RPMI7951 (cell line): Measurements from ENCODE around the gene UBXN2A. TPM values are rescaled to one million over a fixed set of nuclear protein-coding genes. Genes with fewer than 3 reads are reported as not detected.
"Not testable (repeated sequence)": the region's sequence is repeated elsewhere in the genome, so short reads cannot be mapped to it uniquely, and the experiment has no call there.

ENCODE experiments used
- DNase-seq: peaks from one replicate; pipeline ENCODE4 v3.0.0-alpha.2; 2012; ENCODE audit warnings: low read depth
- total RNA-seq: library from RNA; depleted of rRNA; stranded (reverse); fragments of >200 nt; shearing (Covaris generic); gene quantifications from 2 replicates; pipeline ENCODE4 v1.2.3, GENCODE V29; 2014

UBXN2A gene
- total RNA-seq, 1 experiment from 2014 or later: 24.2 TPM

DNA sequence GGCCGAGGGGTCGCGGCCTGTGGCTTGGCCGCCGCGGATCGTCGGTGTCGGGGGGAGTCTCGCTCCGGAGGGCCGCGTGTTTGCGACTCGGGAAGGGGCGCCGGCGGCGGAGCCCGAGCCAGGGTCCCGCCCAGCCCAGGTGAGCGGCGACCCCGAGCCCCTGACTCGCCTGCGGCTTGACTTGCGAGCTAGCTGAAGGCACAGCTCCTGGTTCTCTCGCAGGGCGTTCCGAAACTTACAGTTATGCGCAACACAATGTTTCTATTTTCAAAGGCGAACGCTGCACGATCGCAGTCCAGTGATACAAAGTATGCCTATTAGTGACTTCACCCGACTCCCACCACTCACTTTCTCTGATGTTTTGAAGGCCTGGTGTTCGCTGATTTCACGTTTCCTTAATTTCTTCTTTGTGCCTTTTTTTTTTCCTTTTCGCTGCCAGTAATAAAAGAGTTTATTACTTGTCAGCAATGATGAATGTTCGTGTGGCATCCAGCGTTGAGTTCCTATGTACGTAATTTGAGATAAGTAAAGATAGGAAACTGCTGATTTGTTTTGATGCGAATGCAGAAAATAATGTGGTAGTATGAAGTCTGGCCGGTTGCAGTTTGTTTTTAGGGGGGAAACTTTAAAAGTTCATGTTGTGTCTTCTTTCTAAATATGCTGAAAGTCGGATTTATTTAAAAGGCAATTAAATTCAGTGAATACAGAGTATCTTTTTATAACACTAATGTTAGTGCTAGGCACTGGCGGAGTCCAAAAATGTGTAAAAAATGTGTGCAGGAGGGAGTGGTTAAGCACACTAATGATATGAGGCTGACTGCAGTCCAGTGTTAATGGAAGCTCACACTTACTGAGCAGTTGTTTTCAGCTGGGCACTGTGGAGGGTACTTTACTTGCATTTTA lies 706 bp downstream of the UBXN2A start:
- DNase-seq: peak; percentile 54

- no peak for DNase-seq
Observed at GRCh38 chr2:23941644-23942043, 1.4 kb downstream of the UBXN2A start.

- DNase-seq: no peak
Observed at GRCh38 chr2:23943666-23944065, 3.4 kb downstream of the UBXN2A start.

DNA sequence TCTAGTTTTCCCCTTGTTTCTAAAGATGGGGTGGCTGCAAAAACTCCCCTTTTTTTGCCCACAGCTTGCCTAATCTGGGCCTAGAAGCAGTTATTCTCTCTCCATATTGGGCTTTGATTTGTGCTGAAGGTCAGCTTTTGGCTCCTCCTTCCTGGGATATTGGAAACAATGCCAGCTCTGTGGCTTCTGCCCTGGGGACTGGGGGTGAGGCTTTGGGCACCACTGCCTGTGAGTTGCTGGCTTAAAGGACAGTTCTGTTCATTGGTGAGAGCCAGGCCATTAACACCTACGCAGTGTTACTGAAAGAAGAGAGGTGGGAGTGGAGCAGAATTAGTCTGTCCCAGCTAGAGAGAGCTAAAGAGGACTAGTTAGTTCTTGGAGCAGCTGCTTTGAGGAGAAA lies 4.3 kb downstream of the UBXN2A start:
- DNase-seq: peak; percentile 50

- no peak for DNase-seq
Observed at GRCh38 chr2:23944976-23945375, 4.7 kb downstream of the UBXN2A start.

DNA sequence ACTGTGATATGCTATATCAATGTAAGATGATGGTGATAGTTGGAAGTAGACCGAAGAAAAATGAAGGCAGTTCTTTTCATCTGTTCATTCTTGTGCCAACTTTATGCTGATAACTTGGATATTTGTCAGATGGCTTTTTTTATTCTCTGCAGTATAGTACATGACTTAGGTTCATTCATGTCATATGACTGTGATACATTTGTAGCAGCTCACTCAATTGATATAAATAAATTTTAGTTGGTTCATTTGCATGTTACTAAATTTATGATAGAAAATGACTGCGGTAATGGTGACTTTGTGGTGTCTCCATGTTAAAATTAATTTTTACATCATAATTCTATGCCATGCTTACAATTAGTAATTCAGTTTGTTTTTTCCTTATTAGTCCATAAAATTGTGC lies 7.1 kb downstream of the UBXN2A start:
- DNase-seq: no peak

- not testable (repeated sequence) for DNase-seq
Observed at GRCh38 chr2:23952558-23952957, 12.3 kb downstream of the UBXN2A start.

DNA sequence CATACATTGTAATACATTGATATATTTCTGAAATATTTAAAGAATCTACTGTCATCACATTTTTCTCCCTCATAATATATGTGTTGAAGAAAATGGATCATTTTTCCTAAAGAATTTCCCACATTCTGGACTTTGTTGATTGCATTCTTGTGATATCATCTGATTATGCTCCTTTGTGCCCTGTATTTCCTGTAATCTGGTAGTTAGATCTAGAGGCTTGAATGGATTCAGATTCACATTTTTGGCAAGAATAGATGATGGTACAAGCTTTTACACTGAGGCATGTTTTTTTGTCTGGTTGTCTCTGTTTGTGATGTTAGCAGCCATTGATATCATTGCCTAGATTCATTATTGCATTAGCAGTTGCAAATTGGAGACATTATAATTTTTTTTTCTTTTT lies 13.4 kb downstream of the UBXN2A start:
- no peak for DNase-seq

DNA sequence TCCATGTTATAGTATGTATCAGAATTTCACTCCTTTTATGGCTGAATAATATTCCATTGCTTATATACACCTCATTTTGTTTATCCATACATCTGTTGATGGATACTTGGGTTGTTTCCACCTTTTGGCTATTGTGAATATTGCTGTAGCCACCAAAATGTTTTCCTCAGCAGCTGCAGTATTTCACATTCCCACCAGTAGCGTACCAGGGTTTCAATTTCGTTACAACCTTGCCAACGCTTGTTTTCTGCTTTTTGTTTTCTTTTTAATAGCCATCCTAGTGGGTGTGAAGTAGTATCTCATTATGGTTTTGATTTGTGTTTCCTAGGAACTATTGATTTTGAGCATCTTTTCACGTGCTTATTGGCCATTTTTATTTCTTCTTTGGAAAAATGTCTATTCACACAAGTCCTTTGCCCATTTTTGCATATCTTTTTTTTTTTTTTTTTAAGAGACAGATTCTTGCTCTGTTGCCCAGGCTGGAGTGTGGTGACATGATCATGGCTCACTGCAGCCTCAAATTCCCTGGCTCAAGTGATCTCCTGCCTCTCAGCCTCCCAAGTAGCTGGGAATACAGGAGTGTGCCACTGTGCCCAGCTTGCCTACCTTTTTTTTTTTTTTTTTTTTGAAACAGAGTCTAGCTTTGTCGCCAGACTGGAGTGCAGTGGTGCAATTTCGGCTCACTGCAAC lies 14.2 kb downstream of the UBXN2A start:
- DNase-seq: no peak

GRCh38 chr2:23967846-23968245 lies 27.6 kb downstream of the UBXN2A start:
- no peak for DNase-seq

GRCh38 chr2:23976883-23977282 lies 36.6 kb downstream of the UBXN2A start:
- no peak for DNase-seq

DNA sequence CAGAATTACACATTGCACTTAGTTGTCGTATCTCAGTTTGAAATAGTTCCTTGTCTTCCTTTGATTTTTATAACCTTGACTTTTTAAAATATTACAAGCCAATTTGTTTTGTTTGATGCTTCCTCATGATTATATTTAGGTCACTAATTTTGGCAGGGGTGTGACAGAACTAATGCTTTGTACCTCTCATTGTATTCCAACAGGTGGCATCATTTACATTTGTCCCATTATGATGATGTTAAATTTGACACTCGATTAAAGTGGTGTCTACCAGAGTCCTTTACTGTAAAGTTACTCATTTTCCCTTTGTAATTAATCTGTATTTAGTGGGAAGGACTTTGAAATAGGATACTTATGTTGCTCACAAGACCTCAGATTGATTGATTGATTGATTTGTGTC lies 48.1 kb downstream of the UBXN2A start:
- DNase-seq: peak; percentile 19

GRCh38 chr2:23992931-23993330 lies 52.7 kb downstream of the UBXN2A start:
- no peak for DNase-seq

DNA sequence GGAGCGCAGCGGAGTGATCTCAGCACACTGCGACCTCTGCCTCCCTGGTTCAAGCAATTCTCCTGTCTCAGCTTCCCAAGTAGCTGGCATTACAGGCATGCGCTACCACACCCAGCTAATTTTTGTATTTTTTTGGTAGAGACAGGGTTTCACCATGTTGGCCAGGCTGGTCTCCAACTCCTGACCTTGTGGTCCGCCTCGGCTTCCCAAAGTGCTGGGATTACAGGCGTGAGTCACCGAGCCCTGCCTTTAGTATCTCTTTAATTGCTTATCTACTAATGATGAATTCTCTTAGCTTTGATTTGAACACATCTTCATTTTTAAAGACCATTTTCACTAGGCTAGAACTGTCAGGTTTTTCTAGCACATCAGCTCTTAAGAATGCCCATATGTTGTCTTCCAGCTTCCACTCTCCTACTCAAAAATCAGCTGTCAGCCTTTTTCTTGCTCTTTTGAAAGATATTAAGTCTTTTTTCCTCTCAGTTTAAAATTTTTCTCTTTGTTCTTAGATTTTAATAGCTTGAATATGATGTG lies 53.5 kb downstream of the UBXN2A start:
- no peak for DNase-seq

- DNase-seq: no peak
Observed at GRCh38 chr2:23994567-23994966, 54.3 kb downstream of the UBXN2A start.

GRCh38 chr2:24007693-24008092 lies 67.4 kb downstream of the UBXN2A start:
- no peak for DNase-seq

- no peak for DNase-seq
Observed at GRCh38 chr2:24008672-24009366, 68.6 kb downstream of the UBXN2A start.

GRCh38 chr2:24009367-24009679 lies 69.1 kb downstream of the UBXN2A start:
- DNase-seq: no peak

DNA sequence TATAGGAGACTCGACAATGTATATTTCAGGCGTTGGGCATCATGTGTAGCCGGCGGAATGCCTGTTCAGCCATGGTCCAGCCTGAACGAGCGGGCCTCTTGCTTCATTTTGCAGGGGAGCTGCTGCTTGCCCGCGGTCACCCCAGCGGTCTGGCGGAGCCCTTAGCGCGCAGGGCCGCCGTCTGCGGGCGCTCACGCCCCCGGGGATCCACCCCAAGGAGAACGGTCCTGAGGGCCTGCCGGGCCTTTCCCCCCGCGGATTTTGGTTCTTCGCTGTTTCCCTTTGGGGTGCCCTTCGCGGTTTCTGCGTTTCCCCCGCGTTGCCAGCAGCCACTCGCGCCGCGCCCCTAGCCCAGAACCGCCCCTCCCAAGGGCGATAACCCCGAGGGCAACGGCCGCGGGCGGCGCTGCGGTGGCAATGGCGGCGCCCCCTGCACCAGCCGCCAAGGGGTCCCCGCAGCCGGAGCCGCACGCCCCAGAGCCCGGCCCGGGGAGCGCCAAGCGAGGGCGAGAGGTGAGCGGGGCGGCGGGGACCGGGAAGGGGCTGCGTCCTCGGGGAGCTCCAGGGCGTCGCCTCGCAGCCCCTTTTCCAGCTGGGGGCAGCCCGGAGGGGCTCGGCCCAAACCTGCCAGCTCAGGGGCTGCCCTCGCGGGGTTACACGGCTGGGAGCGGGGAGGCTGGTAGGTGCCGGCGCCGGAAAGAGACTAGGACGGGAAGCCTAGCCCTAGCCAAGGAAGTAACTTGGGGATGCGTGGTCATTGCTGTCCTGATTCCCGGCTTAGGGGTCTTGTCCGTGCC lies 69.6 kb downstream of the UBXN2A start, which contains the start of gene MFSD2B:
MFSD2B (plus strand) TSS at position 406 of the 797 bp plus-strand sequence; CDS start at position 418, 12 bp downstream.
- peak; percentile 25 for DNase-seq

DNA sequence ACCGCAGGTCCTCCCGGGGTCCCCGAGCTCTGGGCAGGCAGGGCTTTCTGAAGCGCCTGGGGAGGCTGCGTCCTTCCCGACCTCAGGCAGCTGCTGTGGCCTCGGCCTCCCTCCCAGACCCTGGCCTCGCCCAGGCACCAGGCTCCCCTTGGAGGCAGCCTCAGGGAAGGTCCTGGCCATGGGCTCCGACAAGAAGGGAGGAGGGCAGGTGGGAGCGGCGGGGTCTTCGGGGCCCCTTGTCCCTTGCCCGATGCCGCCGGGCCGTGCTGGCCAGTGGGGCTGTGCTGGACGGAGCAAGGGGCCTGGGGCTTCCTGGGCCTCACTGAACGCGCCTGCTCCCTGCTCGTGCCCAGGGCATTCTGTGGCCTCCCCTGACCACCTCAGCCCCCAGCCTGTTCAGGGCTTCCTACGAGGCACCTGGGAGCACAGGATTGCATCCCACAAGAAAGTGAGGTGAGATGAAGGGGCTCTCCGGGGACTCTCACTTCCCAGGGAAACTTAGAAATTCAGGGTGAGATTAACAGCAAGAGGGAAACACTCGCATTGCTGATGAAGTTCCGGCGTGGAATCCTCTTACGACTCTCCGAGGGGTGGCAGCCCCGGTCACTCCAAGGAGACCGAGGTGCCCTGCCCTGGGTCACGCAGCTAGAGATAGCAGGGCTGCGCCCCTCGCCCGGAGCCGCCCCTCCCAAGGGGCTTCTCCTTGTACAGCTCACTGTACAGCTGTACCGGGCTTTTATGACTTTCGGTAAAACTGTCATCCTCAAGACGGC lies 70.4 kb downstream of the UBXN2A start:
- DNase-seq: no peak
